Measurements from ENCODE around the gene NBAS. TPM values are rescaled to one million over a fixed set of nuclear protein-coding genes. Genes with fewer than 3 reads are reported as not detected.
"Not testable (repeated sequence)": the region's sequence is repeated elsewhere in the genome, so short reads cannot be mapped to it uniquely, and the experiment has no call there.

NBAS gene
- total and polyA plus RNA-seq, 2 of the 4 experiments (the other 2 are of a cell fraction) = 22.3 to 105 TPM

DNA sequence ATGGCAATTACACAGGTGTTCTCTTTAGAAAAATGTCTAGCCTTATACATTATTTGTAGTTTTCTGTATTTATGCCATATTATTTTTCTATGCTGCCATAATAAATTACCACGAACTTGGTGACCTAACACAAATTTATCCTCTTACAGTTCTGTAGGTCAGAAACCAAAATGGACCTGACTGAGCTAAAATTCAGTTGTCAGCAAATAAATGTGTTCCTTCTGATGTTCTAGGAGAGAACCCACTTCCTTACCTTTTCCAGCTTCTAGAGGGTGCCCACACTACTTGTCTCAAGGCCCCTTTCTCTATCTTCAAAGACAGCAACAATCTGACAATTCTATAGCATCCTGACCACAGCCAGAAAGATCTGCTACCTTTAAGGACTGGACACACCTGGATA lies 153.5 kb downstream of the NBAS start:
- no peak overlapping the region for H3K4ac ChIP-seq (ENCODE audit: low read depth, low read length)
- no peak overlapping the region for H2BK5ac ChIP-seq (ENCODE audit: low read depth, low read length, poor library complexity, severe bottlenecking)
- H3K9ac ChIP-seq (ENCODE audit: low read depth, low read length) = no peak overlapping the region
- no peak overlapping the region for H3K4me3 ChIP-seq (ENCODE audit: insufficient read depth, low read depth, low read length)
- no peak overlapping the region for H2BK15ac ChIP-seq (ENCODE audit: low read depth, low read length)
- peaks cover 3% of the 10 kb centered on the region; the same call in 1 of the 2 replicates for H3K9me1 ChIP-seq (ENCODE audit: insufficient read depth, low read length)
- no peak overlapping the region for H4K5ac ChIP-seq (ENCODE audit: low read depth, low read length)
- H3K27me3 ChIP-seq (ENCODE audit: control insufficient read depth, insufficient read depth, low read length) = no peaks in the 10 kb centered on the region
- no peak overlapping the region for H3K56ac ChIP-seq (ENCODE audit: extremely low read depth, insufficient read depth, low read length)
- ChIA-PET POLR2A (ENCODE audit: unreplicated experiment) (no interaction called here), CTCF (no interaction called here)
- H3K4me1 ChIP-seq (ENCODE audit: control insufficient read depth, insufficient read depth, low read length) = no peaks in the 10 kb centered on the region
- dilution Hi-C loops (cut with HindIII; ENCODE audit: low sequenced_read_pairs, unreplicated experiment) (no loop called here), intact Hi-C loops (cut with micrococcal nuclease) (no loop called here), in situ Hi-C loops (cut with MboI; ENCODE audit: low sequenced_read_pairs) (no loop called here)
- BruUV-seq (replicated peaks) = no TSS peak
- H3K36me3 ChIP-seq (ENCODE audit: control insufficient read depth, insufficient read depth, low read length) = peaks cover 6% of the 10 kb centered on the region
- no peaks in the 10 kb centered on the region for H3K9me3 ChIP-seq (ENCODE audit: control insufficient read depth, insufficient read depth, low read length)
- TF ChIP-seq RFX5 (IDR thresholded peaks at IDR 0.05; ENCODE audit: low read depth, low read length) = no peak
- TF ChIP-seq, protein P1, sequence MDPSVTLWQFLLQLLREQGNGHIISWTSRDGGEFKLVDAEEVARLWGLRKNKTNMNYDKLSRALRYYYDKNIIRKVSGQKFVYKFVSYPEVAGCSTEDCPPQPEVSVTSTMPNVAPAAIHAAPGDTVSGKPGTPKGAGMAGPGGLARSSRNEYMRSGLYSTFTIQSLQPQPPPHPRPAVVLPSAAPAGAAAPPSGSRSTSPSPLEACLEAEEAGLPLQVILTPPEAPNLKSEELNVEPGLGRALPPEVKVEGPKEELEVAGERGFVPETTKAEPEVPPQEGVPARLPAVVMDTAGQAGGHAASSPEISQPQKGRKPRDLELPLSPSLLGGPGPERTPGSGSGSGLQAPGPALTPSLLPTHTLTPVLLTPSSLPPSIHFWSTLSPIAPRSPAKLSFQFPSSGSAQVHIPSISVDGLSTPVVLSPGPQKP (IDR thresholded peaks at IDR 0.05; ENCODE audit: borderline replicate concordance, low read depth, low read length) = no peak
- H2BK20ac ChIP-seq (ENCODE audit: low read depth, low read length) = no peak overlapping the region
- peaks cover 0 to 5% of the 10 kb centered on the region in 2 experiments; a peak in 2 of 4 replicates for H3K79me1 ChIP-seq (ENCODE audit: low read depth in 1 of 2, low read length in 2 of 2)
- no peak overlapping the region for H2AFZ ChIP-seq (replicated peaks; ENCODE audit: low read length, poor library complexity)
- no peak overlapping the region for H2AK5ac ChIP-seq (ENCODE audit: low read depth, low read length)
- no peak overlapping the region for H2AK9ac ChIP-seq (replicated peaks; ENCODE audit: low read depth, low read length, poor library complexity)
- H3K18ac ChIP-seq (ENCODE audit: low read depth, low read length) = no peak overlapping the region
- H4K8ac ChIP-seq (ENCODE audit: low read depth in 2 of 2, low read length in 2 of 2) = no peak overlapping the region
- H3K27ac ChIP-seq (ENCODE audit: insufficient read depth, low read length) = no peak overlapping the region
- DNase-seq (no peak), ATAC-seq (ENCODE audit: low read depth) (no peak)
- H4K20me1 ChIP-seq (ENCODE audit: insufficient read depth, low read length) = no peaks in the 10 kb centered on the region
- no peak overlapping the region for H2BK120ac ChIP-seq (ENCODE audit: low read depth, low read length)
- no peak overlapping the region for H3K14ac ChIP-seq (replicated peaks; ENCODE audit: low read depth, low read length)
- H3K23ac ChIP-seq (ENCODE audit: low read depth, low read length) = no peak overlapping the region
- no peak overlapping the region for H3K4me2 ChIP-seq (ENCODE audit: low read depth, low read length)
- no CpG with 5 or more reads among the region's 1 CpG for WGBS, 2 experiments (ENCODE audit: extremely low coverage in 2 of 2, insufficient read length in 1 of 2)
- H4K91ac ChIP-seq (ENCODE audit: insufficient read depth, low read depth, low read length) = no peak overlapping the region

DNA sequence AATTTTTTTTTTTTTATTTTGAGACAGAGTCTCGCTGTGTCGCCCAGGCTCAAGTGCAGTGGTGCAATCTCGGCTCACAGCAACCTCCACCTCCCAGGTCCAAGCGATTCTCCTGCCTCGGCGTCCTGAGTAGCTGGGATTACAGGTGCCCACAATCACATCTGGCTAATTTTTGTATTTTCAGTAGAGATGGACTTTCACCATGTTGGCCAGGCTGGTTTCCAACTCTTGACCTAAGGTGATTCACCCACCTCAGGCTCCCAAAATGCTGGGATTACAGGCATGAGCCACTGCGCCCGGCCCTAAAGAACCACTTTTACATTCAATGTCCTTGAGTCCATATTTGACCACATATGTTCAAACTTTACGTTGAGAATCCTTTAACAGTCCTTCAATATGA lies 156.6 kb downstream of the NBAS start:
- H2BK120ac ChIP-seq (ENCODE audit: low read depth, low read length); H2BK15ac ChIP-seq (ENCODE audit: low read depth, low read length); H3K23ac ChIP-seq (ENCODE audit: low read depth, low read length); H3K4me3 ChIP-seq (ENCODE audit: insufficient read depth, low read depth, low read length); H4K20me1 ChIP-seq (ENCODE audit: insufficient read depth, low read length); H3K27me3 ChIP-seq (ENCODE audit: control insufficient read depth, insufficient read depth, low read length); H2BK5ac ChIP-seq (ENCODE audit: low read depth, low read length, poor library complexity, severe bottlenecking); H2AK5ac ChIP-seq (ENCODE audit: low read depth, low read length); H3K9me3 ChIP-seq (ENCODE audit: control insufficient read depth, insufficient read depth, low read length); H3K4me1 ChIP-seq (ENCODE audit: control insufficient read depth, insufficient read depth, low read length); POLR2A ChIA-PET (ENCODE audit: unreplicated experiment); H3K4me2 ChIP-seq (ENCODE audit: low read depth, low read length); intact Hi-C loops (cut with micrococcal nuclease); H3K9me1 ChIP-seq (ENCODE audit: insufficient read depth, low read length); BruUV-seq (replicated peaks); CTCF ChIA-PET; H2AFZ ChIP-seq (replicated peaks; ENCODE audit: low read length, poor library complexity); H4K5ac ChIP-seq (ENCODE audit: low read depth, low read length); H3K4ac ChIP-seq (ENCODE audit: low read depth, low read length); in situ Hi-C loops (cut with MboI; ENCODE audit: low sequenced_read_pairs); H4K8ac ChIP-seq (ENCODE audit: low read depth in 2 of 2, low read length in 2 of 2); H3K36me3 ChIP-seq (ENCODE audit: control insufficient read depth, insufficient read depth, low read length); H3K14ac ChIP-seq (replicated peaks; ENCODE audit: low read depth, low read length); H2AK9ac ChIP-seq (replicated peaks; ENCODE audit: low read depth, low read length, poor library complexity); H3K27ac ChIP-seq (ENCODE audit: insufficient read depth, low read length); dilution Hi-C loops (cut with HindIII; ENCODE audit: low sequenced_read_pairs, unreplicated experiment); DNase-seq; H4K91ac ChIP-seq (ENCODE audit: insufficient read depth, low read depth, low read length); H3K56ac ChIP-seq (ENCODE audit: extremely low read depth, insufficient read depth, low read length); H3K79me1 ChIP-seq (ENCODE audit: low read depth in 1 of 2, low read length in 2 of 2); H2BK20ac ChIP-seq (ENCODE audit: low read depth, low read length); H3K18ac ChIP-seq (ENCODE audit: low read depth, low read length); H3K9ac ChIP-seq (ENCODE audit: low read depth, low read length); ATAC-seq (ENCODE audit: low read depth): not testable (repeated sequence)
- WGBS, 2 experiments (ENCODE audit: extremely low coverage in 2 of 2, insufficient read length in 1 of 2) = no CpG with 5 or more reads among the region's 9 CpGs

All from IMR-90 (cell line).